ENCODE measurements around the gene PCCA.

DNA sequence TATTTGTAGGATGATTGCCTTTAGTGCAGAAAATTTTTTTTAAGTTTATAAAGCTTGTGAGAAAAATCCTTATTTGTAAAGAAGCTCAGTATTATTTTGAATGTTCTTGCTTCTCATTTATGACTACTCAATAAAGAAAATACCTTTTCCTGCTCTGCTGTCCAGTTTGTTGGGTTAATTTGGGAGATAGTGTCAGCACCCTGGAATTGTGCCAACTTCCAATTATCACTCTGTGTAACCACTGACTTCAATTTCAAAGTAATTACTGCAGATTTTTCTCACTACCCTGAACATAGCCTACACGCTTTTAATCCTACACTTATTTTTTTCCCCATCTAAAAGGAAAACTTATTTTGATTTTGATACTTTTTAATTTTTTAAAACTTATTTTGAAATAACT lies 406.6 kb downstream of the PCCA start:
- TF ChIP-seq, protein P1, sequence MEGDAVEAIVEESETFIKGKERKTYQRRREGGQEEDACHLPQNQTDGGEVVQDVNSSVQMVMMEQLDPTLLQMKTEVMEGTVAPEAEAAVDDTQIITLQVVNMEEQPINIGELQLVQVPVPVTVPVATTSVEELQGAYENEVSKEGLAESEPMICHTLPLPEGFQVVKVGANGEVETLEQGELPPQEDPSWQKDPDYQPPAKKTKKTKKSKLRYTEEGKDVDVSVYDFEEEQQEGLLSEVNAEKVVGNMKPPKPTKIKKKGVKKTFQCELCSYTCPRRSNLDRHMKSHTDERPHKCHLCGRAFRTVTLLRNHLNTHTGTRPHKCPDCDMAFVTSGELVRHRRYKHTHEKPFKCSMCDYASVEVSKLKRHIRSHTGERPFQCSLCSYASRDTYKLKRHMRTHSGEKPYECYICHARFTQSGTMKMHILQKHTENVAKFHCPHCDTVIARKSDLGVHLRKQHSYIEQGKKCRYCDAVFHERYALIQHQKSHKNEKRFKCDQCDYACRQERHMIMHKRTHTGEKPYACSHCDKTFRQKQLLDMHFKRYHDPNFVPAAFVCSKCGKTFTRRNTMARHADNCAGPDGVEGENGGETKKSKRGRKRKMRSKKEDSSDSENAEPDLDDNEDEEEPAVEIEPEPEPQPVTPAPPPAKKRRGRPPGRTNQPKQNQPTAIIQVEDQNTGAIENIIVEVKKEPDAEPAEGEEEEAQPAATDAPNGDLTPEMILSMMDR (IDR thresholded peaks at IDR 0.05): no peak
- TF ChIP-seq POLR2AphosphoS5 (IDR thresholded peaks at IDR 0.05; ENCODE audit: insufficient read depth in 1 of 2, low read depth in 1 of 2) (no peak), POLR2A (IDR thresholded peaks at IDR 0.05) (no peak)

Data from vagina (tissue), 2 donors.